ENCODE results near the gene VPS35L. TPM values are rescaled to one million over a fixed set of nuclear protein-coding genes. Genes with fewer than 3 reads are reported as not detected.

The VPS35L gene
- total RNA-seq, 2 donors from 2014 or later, result 27.0 to 28.3 TPM

DNA sequence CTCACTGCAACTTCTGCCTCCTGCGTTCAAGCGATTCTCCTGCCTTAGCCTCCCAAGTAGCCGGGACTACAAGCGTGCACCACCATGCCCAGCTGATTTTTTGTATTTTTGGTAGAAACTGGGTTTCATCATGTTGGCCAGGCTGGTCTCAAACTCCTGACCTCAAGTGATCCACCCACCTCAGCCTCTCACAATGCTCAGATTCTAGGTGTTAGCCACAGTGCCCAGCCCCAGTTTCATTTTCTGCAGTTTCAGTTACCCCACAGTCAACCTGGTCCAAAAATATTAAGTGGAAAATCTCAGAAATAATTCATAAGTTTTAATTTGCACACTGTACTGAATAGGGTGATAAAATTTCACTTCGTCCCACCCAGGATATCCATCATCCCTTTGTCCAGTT lies 133.8 kb downstream of the VPS35L start:
- TF ChIP-seq, protein P1, sequence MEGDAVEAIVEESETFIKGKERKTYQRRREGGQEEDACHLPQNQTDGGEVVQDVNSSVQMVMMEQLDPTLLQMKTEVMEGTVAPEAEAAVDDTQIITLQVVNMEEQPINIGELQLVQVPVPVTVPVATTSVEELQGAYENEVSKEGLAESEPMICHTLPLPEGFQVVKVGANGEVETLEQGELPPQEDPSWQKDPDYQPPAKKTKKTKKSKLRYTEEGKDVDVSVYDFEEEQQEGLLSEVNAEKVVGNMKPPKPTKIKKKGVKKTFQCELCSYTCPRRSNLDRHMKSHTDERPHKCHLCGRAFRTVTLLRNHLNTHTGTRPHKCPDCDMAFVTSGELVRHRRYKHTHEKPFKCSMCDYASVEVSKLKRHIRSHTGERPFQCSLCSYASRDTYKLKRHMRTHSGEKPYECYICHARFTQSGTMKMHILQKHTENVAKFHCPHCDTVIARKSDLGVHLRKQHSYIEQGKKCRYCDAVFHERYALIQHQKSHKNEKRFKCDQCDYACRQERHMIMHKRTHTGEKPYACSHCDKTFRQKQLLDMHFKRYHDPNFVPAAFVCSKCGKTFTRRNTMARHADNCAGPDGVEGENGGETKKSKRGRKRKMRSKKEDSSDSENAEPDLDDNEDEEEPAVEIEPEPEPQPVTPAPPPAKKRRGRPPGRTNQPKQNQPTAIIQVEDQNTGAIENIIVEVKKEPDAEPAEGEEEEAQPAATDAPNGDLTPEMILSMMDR (IDR thresholded peaks at IDR 0.05), result no peak
- Histone ChIP-seq H3K27me3 (no peaks in the 10 kb centered on the region), H3K4me1 (peaks cover 0 to 19% of the 10 kb centered on the region in 2 donors), H3K9me3 (peaks cover 0 to 7% of the 10 kb centered on the region in 2 donors), H3K4me3 (no peak overlapping the region), H3K27ac (no peak overlapping the region), H3K36me3 (peaks cover 38% of the 10 kb centered on the region)
- no peak for DNase-seq (ENCODE audit: low spot score)

DNA sequence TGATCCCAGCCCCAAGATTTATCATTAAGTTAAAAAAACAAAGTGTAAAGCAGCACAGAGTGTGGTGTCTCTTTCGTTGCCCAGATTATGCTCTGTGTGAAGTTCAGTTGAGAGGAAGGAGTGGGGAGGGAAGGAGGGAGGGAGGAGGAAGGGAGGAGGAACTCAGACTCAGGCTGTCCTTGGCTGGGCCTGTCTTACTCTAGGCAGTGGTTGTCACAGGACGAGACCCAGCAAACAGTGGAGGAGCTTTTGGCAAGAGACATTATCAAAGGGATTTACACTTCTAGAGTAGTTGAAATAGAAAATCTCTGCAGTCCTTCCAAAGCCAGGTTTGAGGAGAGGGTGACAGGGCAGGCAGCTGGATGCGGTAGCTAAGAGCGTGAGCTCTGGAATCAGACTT lies 134.7 kb downstream of the VPS35L start:
- Histone ChIP-seq H3K4me1 (peaks cover 0 to 19% of the 10 kb centered on the region in 2 donors), H3K36me3 (peaks cover 31% of the 10 kb centered on the region), H3K27ac (peak overlapping the region; percentile 49 to 70), H3K9me3 (peaks cover 0 to 2% of the 10 kb centered on the region in 2 donors), H3K27me3 (no peaks in the 10 kb centered on the region), H3K4me3 (no peak overlapping the region)
- TF ChIP-seq, protein P1 (IDR thresholded peaks at IDR 0.05), result no peak
- DNase-seq (ENCODE audit: low spot score), result no peak

DNA sequence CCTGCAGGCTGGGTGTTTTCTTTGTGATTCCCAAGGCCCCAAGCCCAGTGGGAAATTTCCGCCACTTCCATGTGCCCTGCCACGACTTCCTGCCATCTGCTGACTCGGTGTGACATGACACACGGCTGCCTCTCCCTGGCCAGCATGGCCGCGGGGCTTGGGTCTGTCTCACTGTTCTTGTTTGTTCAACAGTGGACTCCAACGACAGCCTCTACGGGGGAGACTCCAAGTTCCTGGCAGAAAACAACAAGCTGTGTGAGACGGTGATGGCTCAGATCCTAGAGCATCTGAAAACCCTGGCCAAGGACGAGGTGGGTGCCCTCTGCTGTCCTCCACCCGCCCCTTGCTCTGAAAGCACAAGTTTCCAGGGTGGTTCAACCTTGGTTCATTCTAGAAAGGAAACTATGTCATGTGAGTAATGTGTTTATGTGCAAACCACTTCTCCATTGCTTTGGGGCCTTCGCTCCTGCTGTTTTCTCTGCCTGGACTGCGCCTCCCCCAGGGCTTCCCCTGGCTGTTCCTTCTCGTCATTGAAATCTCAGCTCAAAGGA lies 135.7 kb downstream of the VPS35L start:
- no peak overlapping the region for H3K4me3 ChIP-seq
- H3K36me3 ChIP-seq, result peaks cover 21% of the 10 kb centered on the region
- peak overlapping the region; percentile 49 to 70 for H3K27ac ChIP-seq
- TF ChIP-seq, protein P1 (IDR thresholded peaks at IDR 0.05), result peak in 1 of 2 donors; percentile 15
- H3K9me3 ChIP-seq, result no peaks in the 10 kb centered on the region
- no peaks in the 10 kb centered on the region for H3K27me3 ChIP-seq
- DNase-seq (ENCODE audit: low spot score), result no peak
- peaks cover 3 to 27% of the 10 kb centered on the region in 2 donors for H3K4me1 ChIP-seq

DNA sequence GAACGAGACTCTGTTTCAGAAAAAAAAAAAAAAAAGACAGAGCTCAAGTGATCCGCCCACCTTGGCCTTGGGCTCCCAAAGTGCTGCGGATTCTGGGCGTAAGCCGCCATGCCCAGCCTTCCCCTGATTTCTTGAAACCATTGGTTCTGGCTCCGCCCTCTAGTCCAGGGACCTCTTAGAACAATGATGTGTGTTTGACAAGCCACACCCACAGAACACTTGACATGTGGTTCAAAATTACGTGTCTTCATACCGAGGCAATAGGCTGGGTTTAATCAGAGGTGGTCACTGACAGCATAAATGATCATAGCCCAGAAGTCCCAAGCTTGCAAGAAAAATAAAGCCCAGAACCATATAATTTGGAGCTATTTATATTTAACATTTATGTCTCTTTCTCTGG lies 139.5 kb downstream of the VPS35L start:
- Histone ChIP-seq H3K4me3 (no peak overlapping the region), H3K9me3 (no peaks in the 10 kb centered on the region), H3K4me1 (peaks cover 3 to 57% of the 10 kb centered on the region in 2 donors), H3K27ac (no peak overlapping the region), H3K27me3 (no peaks in the 10 kb centered on the region), H3K36me3 (peaks cover 10% of the 10 kb centered on the region)
- DNase-seq (ENCODE audit: low spot score), result no peak
- TF ChIP-seq, protein P1 (IDR thresholded peaks at IDR 0.05), result no peak

DNA sequence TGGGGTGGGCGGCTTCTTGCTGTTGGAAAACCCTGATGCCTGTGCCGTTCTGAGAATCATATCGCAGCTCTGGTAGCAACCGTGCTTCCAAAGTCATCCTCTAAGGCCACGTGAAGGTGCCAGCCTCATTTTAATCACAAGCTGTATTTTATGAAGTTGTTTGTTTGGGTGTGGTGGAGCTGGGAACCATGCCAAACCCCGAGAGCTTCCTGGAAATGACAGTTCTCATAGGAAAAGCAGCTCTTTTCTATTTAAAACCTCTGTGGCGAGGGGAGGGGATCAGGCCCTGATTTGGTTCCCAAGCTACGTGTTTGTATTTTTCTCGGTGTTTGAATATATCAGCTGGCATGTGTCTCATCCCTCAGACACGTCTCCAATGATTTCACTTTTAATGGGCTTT lies 140.8 kb downstream of the VPS35L start:
- Histone ChIP-seq H3K4me3 (no peak overlapping the region), H3K27me3 (no peaks in the 10 kb centered on the region), H3K4me1 (peaks cover 3 to 53% of the 10 kb centered on the region in 2 donors), H3K9me3 (no peaks in the 10 kb centered on the region), H3K27ac (peak overlapping the region; percentile 73 to 79), H3K36me3 (peaks cover 11% of the 10 kb centered on the region)
- DNase-seq (ENCODE audit: low spot score), result peak; percentile 93
- TF ChIP-seq, protein P1 (IDR thresholded peaks at IDR 0.05), result no peak

DNA sequence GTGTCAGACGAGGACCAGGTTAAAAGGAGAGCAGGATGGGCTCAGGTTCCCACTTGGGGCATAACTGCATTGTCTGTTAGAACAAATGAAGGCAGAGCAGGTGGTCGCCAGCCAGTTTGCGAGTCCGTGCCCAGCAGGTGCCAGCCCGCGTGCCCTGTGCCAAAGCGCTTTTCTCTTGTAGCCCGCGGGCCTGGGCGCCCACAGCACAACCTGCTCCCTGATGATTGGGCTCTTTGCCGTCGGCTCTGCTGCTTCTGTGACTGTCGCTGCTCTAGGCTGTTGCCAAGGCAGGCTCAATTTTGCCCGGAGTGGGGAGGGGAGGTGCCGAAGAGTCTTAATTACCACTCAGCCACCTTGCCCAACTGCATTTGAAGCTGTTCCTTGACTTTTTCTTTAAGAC lies 141.5 kb downstream of the VPS35L start:
- Histone ChIP-seq H3K9me3 (no peaks in the 10 kb centered on the region), H3K4me3 (no peak overlapping the region), H3K27me3 (no peaks in the 10 kb centered on the region), H3K4me1 (peaks cover 3 to 50% of the 10 kb centered on the region in 2 donors), H3K27ac (peak overlapping the region; percentile 73 to 79), H3K36me3 (peaks cover 9% of the 10 kb centered on the region)
- TF ChIP-seq, protein P1 (IDR thresholded peaks at IDR 0.05), result no peak
- no peak for DNase-seq (ENCODE audit: low spot score)

Data from right atrium auricular region (tissue), 2 donors.